ENCODE measurements around the gene PIEZO2. TPM values are rescaled to one million over a fixed set of nuclear protein-coding genes. Genes with fewer than 3 reads are reported as not detected.

Gene PIEZO2
- total RNA-seq, 2 experiments from 2014 or later, result not detected

DNA sequence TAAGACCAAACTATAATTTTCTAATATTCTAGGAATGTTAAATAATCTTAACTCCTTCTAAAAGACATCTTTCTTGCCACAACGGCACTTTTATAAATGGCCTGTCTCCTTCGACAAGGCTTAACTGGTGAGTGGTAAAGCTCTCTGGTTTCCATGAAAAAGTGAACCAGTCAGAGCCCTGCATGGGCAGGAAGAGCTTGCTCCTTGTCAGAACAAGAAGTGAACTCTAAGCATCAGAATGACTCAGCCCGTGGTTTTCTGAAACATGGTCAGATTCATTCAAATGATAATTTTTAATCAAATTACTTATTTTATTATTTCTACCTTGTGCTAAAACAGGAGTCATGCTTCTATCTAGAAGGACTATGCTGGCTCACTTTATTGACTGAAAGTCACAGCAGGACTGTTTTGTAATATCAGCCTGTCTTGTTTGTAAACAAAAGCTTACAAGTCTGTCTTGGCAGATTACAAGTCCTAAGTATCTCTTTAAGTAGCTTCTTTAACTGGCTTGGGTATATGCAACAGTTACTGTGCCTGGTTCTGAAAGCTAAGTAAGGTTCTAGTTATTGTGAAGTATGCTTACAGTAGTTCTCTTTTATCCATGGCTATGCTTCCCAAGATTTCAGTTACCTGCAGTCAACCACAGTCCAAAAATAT lies 378.2 kb downstream of the PIEZO2 start:
- peaks cover 2% of the 10 kb centered on the region for H3K4me1 Mint-ChIP-seq
- no peaks in the 10 kb centered on the region for H3K9me3 Mint-ChIP-seq
- no peak overlapping the region for H3K4me3 Mint-ChIP-seq
- no peaks in the 10 kb centered on the region for H3K36me3 Mint-ChIP-seq (ENCODE audit: low read depth)
- H3K27ac Mint-ChIP-seq, result no peak overlapping the region
- POLR2A ChIA-PET, result interaction anchor here (0.7 kb wide), 1 partner anchor 110 kb away, joined by 3 read pairs; no protein-coding TSS in a partner anchor
- CTCF ChIA-PET, result no interaction called here
- no peak for DNase-seq
- H3K27me3 Mint-ChIP-seq, result peaks cover 21% of the 10 kb centered on the region

DNA sequence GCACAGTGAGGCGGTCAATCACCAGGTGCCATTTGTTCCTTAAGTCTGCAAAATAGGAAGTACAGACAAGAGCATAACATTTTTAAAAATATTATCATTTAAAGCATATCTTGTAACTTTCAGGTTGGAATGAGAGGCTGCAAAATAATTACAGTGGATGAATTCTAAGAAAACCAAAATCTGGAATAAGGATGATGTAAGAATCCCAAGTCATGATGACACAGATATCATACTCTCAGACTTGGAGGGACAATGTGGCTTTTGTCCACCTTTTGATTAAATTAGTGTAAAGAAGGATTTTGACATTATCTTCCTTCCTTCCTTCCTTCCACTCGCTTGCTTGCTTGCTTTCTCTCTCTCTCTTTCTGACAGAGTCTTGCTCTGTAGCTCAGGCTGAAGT lies 379.1 kb downstream of the PIEZO2 start:
- DNase-seq, result no peak
- POLR2A ChIA-PET, result no interaction called here
- Mint-ChIP-seq H3K27ac (no peak overlapping the region), H3K4me3 (no peak overlapping the region), H3K27me3 (peaks cover 21% of the 10 kb centered on the region), H3K4me1 (peaks cover 2% of the 10 kb centered on the region), H3K9me3 (no peaks in the 10 kb centered on the region), H3K36me3 (ENCODE audit: low read depth) (no peaks in the 10 kb centered on the region)
- CTCF ChIA-PET, result no interaction called here

DNA sequence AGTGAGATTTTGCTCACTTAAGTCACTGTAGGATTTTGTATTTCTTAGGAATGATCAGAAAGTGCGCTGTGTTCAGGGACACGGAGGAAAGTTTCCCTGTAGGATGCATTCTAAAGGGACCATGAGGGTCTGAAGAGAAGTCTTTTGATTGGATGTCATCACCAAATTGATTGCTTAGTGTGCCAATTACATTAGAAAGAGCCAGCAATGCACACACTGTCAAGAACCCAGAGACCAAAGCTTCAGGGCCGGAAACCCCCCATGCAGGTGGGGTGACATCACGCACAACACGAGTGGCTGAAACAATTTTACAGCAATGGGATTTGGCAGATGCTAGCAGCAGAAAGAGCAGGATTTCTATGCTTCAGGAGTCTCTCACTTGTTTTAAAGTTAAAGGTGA lies 381.1 kb downstream of the PIEZO2 start:
- H3K27me3 Mint-ChIP-seq, result peaks cover 9% of the 10 kb centered on the region
- no peak overlapping the region for H3K27ac Mint-ChIP-seq
- H3K9me3 Mint-ChIP-seq, result no peaks in the 10 kb centered on the region
- CTCF ChIA-PET, result no interaction called here
- peaks cover 2% of the 10 kb centered on the region for H3K4me1 Mint-ChIP-seq
- no peak overlapping the region for H3K4me3 Mint-ChIP-seq
- no peak for DNase-seq
- POLR2A ChIA-PET, result no interaction called here
- H3K36me3 Mint-ChIP-seq (ENCODE audit: low read depth), result no peaks in the 10 kb centered on the region

DNA sequence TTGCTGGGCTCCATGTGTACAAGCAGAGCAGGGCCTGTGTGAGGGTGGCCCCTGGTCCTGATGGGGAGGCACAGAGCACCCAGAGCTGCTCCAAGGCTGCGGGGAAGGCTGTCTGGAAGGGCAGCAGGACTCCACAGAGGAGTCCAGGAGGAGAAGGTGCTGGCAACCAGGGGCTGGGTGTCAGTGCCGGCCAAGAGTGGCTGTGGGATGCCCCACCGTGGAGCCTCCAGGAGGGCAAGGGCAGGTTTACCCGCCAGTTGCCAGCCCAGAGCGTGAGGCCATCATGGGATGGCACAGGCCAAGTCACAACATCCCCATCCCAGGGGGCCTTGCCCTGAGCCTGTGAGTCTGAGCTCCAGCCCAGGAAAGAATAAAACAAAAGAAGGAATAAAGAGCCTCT lies 381.7 kb downstream of the PIEZO2 start:
- H3K36me3 Mint-ChIP-seq (ENCODE audit: low read depth), result no peaks in the 10 kb centered on the region
- POLR2A ChIA-PET, result no interaction called here
- no peaks in the 10 kb centered on the region for H3K9me3 Mint-ChIP-seq
- no peak for DNase-seq
- H3K27ac Mint-ChIP-seq, result no peak overlapping the region
- H3K4me3 Mint-ChIP-seq, result no peak overlapping the region
- CTCF ChIA-PET, result no interaction called here
- H3K4me1 Mint-ChIP-seq, result peaks cover 2% of the 10 kb centered on the region
- peaks cover 9% of the 10 kb centered on the region for H3K27me3 Mint-ChIP-seq

DNA sequence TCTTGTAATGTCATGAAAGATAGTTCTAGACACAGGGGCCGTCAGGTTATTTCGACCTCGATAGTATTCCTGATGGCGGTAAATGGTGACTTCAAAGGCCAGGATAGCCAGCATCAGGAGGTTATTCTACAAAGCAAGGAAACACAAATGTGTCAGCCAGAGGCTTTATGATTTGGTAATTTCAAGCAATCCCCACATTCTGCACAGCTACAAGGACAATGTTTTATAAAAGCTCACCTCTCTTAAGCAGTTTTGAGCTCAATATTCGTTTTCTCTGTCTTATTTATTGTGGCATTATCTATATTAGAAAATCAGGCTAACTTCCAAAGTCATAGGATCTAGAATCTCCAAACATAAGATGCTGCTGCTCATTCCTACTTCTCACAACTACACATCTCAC lies 388.4 kb downstream of the PIEZO2 start:
- no peak for DNase-seq
- H3K27me3 Mint-ChIP-seq, result peaks cover 2% of the 10 kb centered on the region
- H3K27ac Mint-ChIP-seq, result no peak overlapping the region
- H3K4me3 Mint-ChIP-seq, result no peak overlapping the region
- H3K9me3 Mint-ChIP-seq, result no peaks in the 10 kb centered on the region
- H3K36me3 Mint-ChIP-seq (ENCODE audit: low read depth), result no peaks in the 10 kb centered on the region
- POLR2A ChIA-PET, result no interaction called here
- H3K4me1 Mint-ChIP-seq, result no peaks in the 10 kb centered on the region
- CTCF ChIA-PET, result no interaction called here

DNA sequence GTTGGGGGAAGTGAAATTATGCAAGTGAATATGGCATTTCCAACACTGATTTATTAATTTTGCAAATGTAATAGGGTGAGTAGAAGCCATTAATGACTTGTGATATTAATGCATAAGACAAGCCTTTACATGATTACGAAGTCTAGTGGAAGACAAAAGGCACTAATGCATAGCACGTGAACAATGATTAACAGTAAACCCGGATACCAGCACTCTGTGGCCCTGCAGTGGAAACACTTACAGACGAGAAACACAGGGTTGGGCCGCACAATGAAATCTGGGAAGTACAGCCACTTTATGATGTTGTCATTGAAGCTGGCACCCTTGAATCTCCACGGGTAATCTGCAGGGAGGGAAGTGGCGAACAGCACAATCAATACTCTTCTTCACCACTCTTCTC lies 390.1 kb downstream of the PIEZO2 start:
- no peak for DNase-seq
- Mint-ChIP-seq H3K4me1 (no peaks in the 10 kb centered on the region), H3K9me3 (no peaks in the 10 kb centered on the region), H3K4me3 (no peak overlapping the region), H3K36me3 (ENCODE audit: low read depth) (no peaks in the 10 kb centered on the region), H3K27ac (no peak overlapping the region), H3K27me3 (no peaks in the 10 kb centered on the region)
- ChIA-PET CTCF (no interaction called here), POLR2A (no interaction called here)

DNA sequence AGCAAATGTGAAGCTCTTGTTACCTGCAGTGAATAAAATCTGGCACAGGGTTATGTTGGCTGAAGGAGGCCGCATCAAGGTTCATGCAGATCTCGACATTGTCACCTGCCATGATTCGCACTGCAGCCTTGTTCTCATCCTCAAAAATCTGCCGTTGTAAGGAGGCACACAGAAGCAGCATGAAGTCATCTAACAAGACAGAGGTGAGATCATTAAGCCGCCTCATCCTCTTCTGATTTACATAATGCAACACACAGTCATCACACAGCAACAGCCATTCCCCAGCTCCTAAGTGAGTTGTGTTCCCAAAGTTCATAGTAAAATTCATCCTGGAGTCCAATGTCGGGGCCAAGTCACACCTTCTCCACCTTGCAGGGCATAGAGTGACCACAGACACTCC lies 391.4 kb downstream of the PIEZO2 start:
- no peak overlapping the region for H3K27ac Mint-ChIP-seq
- no peaks in the 10 kb centered on the region for H3K27me3 Mint-ChIP-seq
- H3K36me3 Mint-ChIP-seq (ENCODE audit: low read depth), result no peaks in the 10 kb centered on the region
- H3K4me1 Mint-ChIP-seq, result no peaks in the 10 kb centered on the region
- DNase-seq, result no peak
- POLR2A ChIA-PET, result no interaction called here
- H3K4me3 Mint-ChIP-seq, result no peak overlapping the region
- CTCF ChIA-PET, result no interaction called here
- no peaks in the 10 kb centered on the region for H3K9me3 Mint-ChIP-seq

DNA sequence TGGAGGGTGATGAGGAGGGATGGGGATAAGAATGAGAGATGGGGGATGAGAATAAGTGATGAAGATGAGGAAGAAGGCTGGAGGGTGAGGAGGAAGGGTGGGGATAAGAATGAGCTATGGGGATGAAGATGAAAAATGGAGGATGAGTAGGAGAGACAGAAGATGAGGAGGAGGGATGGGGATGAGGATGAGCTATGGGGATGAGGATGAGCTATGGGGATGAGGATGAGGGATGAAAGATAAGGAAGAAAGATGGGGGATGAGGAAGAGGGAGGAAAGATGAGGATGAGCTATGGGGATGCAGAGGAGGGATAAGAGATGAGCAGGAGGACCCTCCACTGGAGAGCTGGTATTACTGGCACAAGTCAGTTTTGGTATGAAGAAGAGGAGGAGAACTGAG lies 392.0 kb downstream of the PIEZO2 start:
- no peaks in the 10 kb centered on the region for H3K36me3 Mint-ChIP-seq (ENCODE audit: low read depth)
- CTCF ChIA-PET, result no interaction called here
- DNase-seq, result no peak
- no peak overlapping the region for H3K27ac Mint-ChIP-seq
- POLR2A ChIA-PET, result no interaction called here
- H3K4me3 Mint-ChIP-seq, result no peak overlapping the region
- H3K9me3 Mint-ChIP-seq, result no peaks in the 10 kb centered on the region
- no peaks in the 10 kb centered on the region for H3K4me1 Mint-ChIP-seq
- peaks cover 3% of the 10 kb centered on the region for H3K27me3 Mint-ChIP-seq

DNA sequence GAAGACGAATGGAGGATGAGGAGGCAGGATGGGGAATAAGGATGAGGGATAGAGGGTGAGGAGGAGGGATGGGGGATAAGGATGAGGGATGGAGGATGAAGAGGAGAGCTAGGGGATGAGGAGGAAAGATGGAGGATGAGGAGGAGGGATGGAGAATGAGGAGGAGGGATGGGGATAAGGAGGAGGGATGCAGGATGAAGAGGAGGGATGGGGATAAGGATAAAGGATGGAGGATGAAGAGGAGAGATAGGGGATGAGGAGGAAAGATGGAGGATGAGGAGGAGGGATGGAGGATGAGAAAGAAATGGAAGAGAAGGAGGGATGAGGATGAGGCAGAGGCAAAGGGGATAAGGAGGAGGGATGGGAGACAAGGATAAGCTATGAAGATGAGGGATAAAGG lies 393.5 kb downstream of the PIEZO2 start:
- Mint-ChIP-seq H3K27me3 (peaks cover 8% of the 10 kb centered on the region), H3K36me3 (ENCODE audit: low read depth) (no peaks in the 10 kb centered on the region), H3K9me3 (no peaks in the 10 kb centered on the region), H3K4me1 (no peaks in the 10 kb centered on the region), H3K4me3 (no peak overlapping the region), H3K27ac (no peak overlapping the region)
- DNase-seq, result no peak
- CTCF ChIA-PET, result no interaction called here
- POLR2A ChIA-PET, result no interaction called here

DNA sequence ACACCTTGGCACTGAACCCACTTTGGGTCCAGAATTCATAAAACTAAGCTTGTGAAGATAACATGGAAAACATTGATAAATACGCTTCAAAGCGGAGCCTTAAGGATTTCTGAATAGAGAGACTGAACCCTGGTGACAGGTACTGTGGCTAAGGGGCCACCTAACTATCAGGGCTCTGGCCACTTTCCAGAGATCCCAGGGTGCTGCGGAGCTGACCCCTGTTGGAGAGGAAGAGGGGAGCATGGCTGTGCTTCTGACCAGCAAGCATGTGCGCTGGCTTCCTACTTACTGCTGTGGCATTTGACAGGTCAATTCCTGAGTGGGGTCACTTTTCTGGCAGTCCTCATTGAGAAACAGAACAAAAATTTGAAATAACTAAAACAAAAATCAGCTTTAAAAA lies 395.2 kb downstream of the PIEZO2 start:
- H3K27ac Mint-ChIP-seq, result no peak overlapping the region
- no peak overlapping the region for H3K4me3 Mint-ChIP-seq
- H3K36me3 Mint-ChIP-seq (ENCODE audit: low read depth), result no peaks in the 10 kb centered on the region
- H3K27me3 Mint-ChIP-seq, result peaks cover 8% of the 10 kb centered on the region
- no peaks in the 10 kb centered on the region for H3K4me1 Mint-ChIP-seq
- ChIA-PET CTCF (no interaction called here), POLR2A (no interaction called here)
- no peaks in the 10 kb centered on the region for H3K9me3 Mint-ChIP-seq
- no peak for DNase-seq

DNA sequence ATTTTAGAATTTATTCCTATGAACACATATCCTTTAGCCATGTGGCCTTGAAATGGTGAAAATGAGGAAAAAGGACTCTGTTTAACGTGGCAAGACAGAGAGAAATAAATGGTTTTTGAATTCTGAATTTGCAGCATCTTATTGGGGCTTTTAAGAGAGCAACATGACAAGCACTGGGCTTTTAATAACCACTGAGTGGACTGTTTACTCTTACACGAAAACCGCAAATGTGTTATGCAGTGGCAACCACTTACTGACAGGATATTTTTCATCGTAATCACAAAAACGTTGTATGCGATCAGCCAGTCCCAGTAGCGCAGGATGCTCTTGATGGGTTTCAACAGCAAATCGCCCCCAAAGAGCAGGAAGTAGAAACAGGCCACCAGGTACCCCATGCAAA lies 397.0 kb downstream of the PIEZO2 start:
- H3K27ac Mint-ChIP-seq, result no peak overlapping the region
- DNase-seq, result no peak
- no peaks in the 10 kb centered on the region for H3K9me3 Mint-ChIP-seq
- H3K36me3 Mint-ChIP-seq (ENCODE audit: low read depth), result no peaks in the 10 kb centered on the region
- ChIA-PET POLR2A (no interaction called here), CTCF (no interaction called here)
- no peak overlapping the region for H3K4me3 Mint-ChIP-seq
- no peaks in the 10 kb centered on the region for H3K4me1 Mint-ChIP-seq
- peaks cover 8% of the 10 kb centered on the region for H3K27me3 Mint-ChIP-seq

DNA sequence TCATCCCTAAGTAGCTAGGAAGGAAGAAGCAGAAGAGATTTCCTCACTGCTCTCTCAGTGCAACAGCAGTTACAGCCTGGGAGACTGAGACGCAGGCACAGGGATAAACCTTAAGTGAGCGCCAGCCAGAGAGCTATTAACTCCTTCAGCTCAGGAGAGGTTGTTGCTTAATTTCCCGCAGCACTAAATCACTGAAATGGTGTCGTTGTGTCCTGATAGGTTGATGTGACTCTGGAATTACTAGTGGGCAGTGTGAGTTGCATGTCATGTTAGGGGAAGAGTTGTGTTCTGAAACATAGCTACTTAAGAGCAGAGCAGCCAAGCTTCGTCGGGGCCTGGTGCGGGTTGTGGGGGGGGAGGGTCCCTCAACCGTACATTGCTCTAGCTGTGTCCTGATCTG lies 397.7 kb downstream of the PIEZO2 start:
- CTCF ChIA-PET, result no interaction called here
- POLR2A ChIA-PET, result no interaction called here
- H3K36me3 Mint-ChIP-seq (ENCODE audit: low read depth), result no peaks in the 10 kb centered on the region
- H3K4me3 Mint-ChIP-seq, result no peak overlapping the region
- H3K27me3 Mint-ChIP-seq, result peaks cover 8% of the 10 kb centered on the region
- H3K4me1 Mint-ChIP-seq, result no peaks in the 10 kb centered on the region
- DNase-seq, result no peak
- H3K9me3 Mint-ChIP-seq, result no peaks in the 10 kb centered on the region
- H3K27ac Mint-ChIP-seq, result no peak overlapping the region

DNA sequence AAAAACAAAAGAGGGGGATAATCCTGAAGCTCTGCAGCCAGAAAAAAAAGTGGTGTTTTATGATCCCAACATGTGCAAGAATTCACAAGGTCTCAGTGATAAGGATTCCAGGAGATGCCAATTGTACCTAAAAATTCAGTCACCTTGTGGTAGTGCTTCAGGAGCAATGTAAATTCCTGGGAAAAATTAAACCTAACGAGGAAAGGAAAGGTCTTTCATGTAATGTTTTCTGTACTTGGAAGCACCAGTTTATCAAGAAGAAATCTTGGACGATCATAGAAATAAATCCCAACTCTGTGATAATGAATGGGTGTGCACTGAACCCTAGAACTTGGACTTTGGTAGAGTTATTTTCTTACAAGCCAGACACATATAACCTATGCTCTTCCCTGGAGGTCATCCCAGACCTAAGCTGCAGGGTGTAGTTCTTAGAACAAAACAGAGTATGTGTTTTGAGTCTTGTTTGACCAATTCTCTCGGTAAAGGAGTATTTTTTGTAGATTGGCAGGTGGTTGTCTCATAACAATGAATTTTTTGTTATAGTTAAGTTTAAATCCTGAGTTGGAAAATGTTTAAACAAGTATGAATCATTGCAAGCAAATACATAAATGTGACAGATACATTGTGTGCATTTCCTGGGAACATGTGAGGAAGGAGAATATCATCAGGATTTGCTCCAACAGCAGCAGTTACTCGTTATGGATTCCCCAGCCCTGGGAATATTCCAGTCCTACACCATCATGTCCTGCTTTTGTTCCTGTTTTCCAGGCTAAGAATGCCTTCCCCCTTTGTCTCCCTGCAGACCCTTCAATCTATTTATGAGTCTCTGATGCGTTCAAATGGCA lies 399.0 kb downstream of the PIEZO2 start:
- Mint-ChIP-seq H3K36me3 (ENCODE audit: low read depth) (no peaks in the 10 kb centered on the region), H3K4me3 (no peak overlapping the region), H3K9me3 (no peaks in the 10 kb centered on the region), H3K27me3 (peaks cover 8% of the 10 kb centered on the region), H3K27ac (no peak overlapping the region), H3K4me1 (no peaks in the 10 kb centered on the region)
- DNase-seq, result no peak
- POLR2A ChIA-PET, result no interaction called here
- CTCF ChIA-PET, result no interaction called here

DNA sequence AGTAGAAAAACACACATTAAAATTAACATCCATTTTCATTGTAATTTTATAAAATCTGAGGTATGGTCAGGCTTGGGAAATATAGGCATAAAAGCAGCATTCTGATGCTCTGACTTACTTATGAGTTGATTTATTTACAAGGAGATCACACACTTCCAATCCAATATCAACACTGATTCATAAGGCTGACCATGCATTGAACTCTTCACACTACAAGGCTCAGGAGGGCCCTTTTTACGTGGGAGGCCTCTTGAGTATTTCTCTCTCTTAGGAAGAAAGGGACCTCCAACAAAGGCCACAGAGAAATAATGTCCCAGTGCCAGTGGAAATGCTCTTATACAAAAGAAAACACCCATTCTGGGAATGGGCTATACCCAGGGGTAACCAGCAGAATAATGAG lies 400.7 kb downstream of the PIEZO2 start:
- Mint-ChIP-seq H3K27ac (no peak overlapping the region), H3K4me1 (no peaks in the 10 kb centered on the region), H3K27me3 (peaks cover 8% of the 10 kb centered on the region), H3K9me3 (no peaks in the 10 kb centered on the region), H3K4me3 (no peak overlapping the region), H3K36me3 (ENCODE audit: low read depth) (no peaks in the 10 kb centered on the region)
- POLR2A ChIA-PET, result no interaction called here
- CTCF ChIA-PET, result no interaction called here
- DNase-seq, result no peak

All from activated CD4-positive, alpha-beta memory T cell treated with anti-CD3 and anti-CD28 coated beads, Interleukin-2, amount 10 ng/mL, durations not matched to agents 7 days and 5 days (primary cell).